ENCODE data around the gene CCDC124. TPM values are rescaled to one million over a fixed set of nuclear protein-coding genes. Genes with fewer than 3 reads are reported as not detected.

The CCDC124 gene
- total and polyA plus RNA-seq, 2 donors (not counting 1 experiment from before 2014, with no cell fraction given) = 37.2 to 44.3 TPM

DNA sequence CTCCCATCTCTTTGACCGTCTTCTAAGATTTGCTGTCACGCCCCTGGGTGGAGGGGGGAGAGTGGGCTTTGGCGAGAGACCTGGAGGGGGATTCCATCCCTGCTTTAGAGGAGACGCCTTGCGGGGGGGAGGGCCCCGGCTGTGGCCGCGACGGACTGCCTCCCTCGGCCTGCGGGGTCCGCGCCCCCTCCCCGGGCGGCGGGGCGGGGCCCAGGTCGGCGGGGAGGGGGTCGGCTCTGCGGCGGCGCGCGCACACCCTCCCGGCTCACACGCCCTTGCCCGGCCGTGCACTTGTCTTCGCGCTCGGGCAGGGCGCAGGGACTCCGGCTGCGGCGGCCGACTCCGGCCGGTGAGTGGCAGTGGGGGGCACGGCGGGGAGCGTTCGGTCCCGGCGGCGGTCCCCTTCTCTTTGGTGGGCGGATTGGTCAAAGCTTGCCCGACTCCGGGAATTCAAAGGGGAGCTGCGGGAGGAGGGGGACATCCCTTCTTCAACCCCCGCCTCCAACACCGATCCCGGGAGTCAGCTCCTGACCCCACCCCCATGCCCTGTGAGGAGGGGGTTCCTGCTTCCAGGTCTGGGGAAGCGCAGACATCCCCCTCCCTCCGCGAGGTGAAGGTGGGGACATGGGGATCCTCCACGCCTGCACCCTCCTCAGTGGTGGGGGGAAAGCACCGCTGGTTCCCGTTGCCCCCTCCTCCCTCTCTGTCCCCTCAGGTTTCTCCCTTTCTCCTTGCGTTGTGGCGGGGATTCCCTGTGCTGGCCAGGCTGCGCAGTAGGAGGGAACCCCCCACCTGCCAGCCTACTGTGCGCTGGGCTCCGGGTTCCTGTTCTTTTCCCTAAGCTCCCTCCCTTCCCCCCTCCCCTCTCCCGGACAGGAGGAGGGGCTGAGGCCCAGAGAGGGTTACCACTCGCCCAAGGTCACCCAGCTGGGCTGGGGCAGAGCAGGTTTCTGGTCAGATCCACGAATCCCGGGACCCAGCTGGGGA, 19.5 kb downstream of the CCDC124 start:
- Histone ChIP-seq H3K9ac (ENCODE audit: insufficient read depth, low read length) (no peak overlapping the region), H3K27me3 (ENCODE audit: control insufficient read depth, insufficient read depth, low read length) (peaks cover 45% of the 10 kb centered on the region), H3K9me3 (ENCODE audit: control insufficient read depth, insufficient read depth, low read depth, low read length) (no peaks in the 10 kb centered on the region), H3K36me3 (ENCODE audit: control insufficient read depth, insufficient read depth, low read length) (no peaks in the 10 kb centered on the region), H3K79me2 (ENCODE audit: control insufficient read depth, insufficient read depth, low read length) (no peaks in the 10 kb centered on the region), H2AFZ (ENCODE audit: low read length) (no peak overlapping the region), H3K4me1 (ENCODE audit: control insufficient read depth, extremely low read depth, insufficient read depth, low read length) (peaks cover 2% of the 10 kb centered on the region), H3K27ac (ENCODE audit: insufficient read depth, low read length) (no peak overlapping the region), H3K4me3 (replicated peaks in 1 of 4; ENCODE audit: control extremely low read depth in 1 of 4, insufficient read depth in 1 of 4, low read depth in 3 of 4, low read length in 4 of 4) (no peak overlapping the region), H4K20me1 (ENCODE audit: control insufficient read depth, extremely low read depth, insufficient read depth, low read length) (no peaks in the 10 kb centered on the region), H3K4me2 (ENCODE audit: extremely low read depth, insufficient read depth, low read length) (no peak overlapping the region)
- no peak for DNase-seq (ENCODE audit: low read depth in 2 of 2)
- TF ChIP-seq EZH2 (IDR thresholded peaks at IDR 0.05; ENCODE audit: low read length, missing control alignments) = peak; percentile 98
- TF ChIP-seq, protein P1, sequence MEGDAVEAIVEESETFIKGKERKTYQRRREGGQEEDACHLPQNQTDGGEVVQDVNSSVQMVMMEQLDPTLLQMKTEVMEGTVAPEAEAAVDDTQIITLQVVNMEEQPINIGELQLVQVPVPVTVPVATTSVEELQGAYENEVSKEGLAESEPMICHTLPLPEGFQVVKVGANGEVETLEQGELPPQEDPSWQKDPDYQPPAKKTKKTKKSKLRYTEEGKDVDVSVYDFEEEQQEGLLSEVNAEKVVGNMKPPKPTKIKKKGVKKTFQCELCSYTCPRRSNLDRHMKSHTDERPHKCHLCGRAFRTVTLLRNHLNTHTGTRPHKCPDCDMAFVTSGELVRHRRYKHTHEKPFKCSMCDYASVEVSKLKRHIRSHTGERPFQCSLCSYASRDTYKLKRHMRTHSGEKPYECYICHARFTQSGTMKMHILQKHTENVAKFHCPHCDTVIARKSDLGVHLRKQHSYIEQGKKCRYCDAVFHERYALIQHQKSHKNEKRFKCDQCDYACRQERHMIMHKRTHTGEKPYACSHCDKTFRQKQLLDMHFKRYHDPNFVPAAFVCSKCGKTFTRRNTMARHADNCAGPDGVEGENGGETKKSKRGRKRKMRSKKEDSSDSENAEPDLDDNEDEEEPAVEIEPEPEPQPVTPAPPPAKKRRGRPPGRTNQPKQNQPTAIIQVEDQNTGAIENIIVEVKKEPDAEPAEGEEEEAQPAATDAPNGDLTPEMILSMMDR (conservative IDR thresholded peaks at IDR 0.05 in 1 of 2, IDR thresholded peaks at IDR 0.05 in 1 of 2; ENCODE audit: low read depth in 1 of 2, low read length in 2 of 2) = no peak

DNA sequence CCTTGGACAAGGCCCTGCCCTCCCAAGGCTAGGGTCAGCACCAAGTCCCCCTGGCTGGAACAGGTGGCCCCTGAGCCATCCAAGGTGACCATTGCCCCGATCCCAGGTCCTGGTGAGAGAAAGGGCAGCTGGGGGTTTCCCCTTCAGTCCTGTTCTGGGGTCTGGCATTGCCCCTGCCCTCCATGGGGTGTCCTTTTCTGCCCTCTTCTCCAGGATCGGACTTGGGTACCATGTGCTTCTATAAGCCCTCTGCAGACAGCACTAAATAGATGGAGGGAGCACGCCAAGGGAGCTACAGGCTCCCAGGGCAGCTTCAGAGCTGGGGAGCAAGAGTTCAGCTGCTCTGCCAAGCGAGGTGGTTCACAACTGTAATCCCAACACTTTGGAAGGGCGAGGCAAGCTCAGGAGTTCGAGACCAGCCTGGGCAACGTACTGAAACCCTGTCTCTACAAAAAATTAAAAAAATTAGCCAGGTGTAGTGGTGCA, 20.5 kb downstream of the CCDC124 start:
- no peak for TF ChIP-seq EZH2 (IDR thresholded peaks at IDR 0.05; ENCODE audit: low read length, missing control alignments)
- Histone ChIP-seq H3K27ac (ENCODE audit: insufficient read depth, low read length) (no peak overlapping the region), H3K9ac (ENCODE audit: insufficient read depth, low read length) (no peak overlapping the region), H3K27me3 (ENCODE audit: control insufficient read depth, insufficient read depth, low read length) (peaks cover 48% of the 10 kb centered on the region), H3K79me2 (ENCODE audit: control insufficient read depth, insufficient read depth, low read length) (no peaks in the 10 kb centered on the region), H3K9me3 (ENCODE audit: control insufficient read depth, insufficient read depth, low read depth, low read length) (no peaks in the 10 kb centered on the region), H3K4me1 (ENCODE audit: control insufficient read depth, extremely low read depth, insufficient read depth, low read length) (peaks cover 2% of the 10 kb centered on the region), H3K4me3 (replicated peaks in 1 of 4; ENCODE audit: control extremely low read depth in 1 of 4, insufficient read depth in 1 of 4, low read depth in 3 of 4, low read length in 4 of 4) (no peak overlapping the region), H3K36me3 (ENCODE audit: control insufficient read depth, insufficient read depth, low read length) (no peaks in the 10 kb centered on the region), H2AFZ (ENCODE audit: low read length) (no peak overlapping the region), H4K20me1 (ENCODE audit: control insufficient read depth, extremely low read depth, insufficient read depth, low read length) (no peaks in the 10 kb centered on the region), H3K4me2 (ENCODE audit: extremely low read depth, insufficient read depth, low read length) (no peak overlapping the region)
- no peak for DNase-seq (ENCODE audit: low read depth in 2 of 2)

DNA sequence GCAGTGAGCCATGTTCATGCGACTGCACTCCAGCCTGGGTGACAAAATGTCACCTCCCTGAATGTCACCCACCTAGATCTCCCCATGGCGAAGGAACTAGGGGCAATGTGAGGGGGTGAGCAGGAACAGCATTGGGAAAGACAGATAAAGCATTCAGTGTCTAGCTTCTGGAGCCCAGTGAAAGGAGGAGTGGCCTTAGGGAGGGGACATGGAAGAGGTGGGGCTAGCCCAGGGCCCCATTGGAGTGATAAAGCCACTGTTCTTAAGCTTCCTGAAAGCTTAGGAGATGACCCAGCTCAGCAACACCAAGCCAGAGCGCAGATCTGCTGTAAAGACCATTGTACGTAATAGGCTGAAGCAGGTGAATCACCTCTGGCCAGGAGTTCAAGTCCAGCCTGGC, 21.1 kb downstream of the CCDC124 start:
- H3K4me1 ChIP-seq (ENCODE audit: control insufficient read depth, extremely low read depth, insufficient read depth, low read length) = peaks cover 2% of the 10 kb centered on the region
- H3K36me3 ChIP-seq (ENCODE audit: control insufficient read depth, insufficient read depth, low read length) = no peaks in the 10 kb centered on the region
- peaks cover 48% of the 10 kb centered on the region for H3K27me3 ChIP-seq (ENCODE audit: control insufficient read depth, insufficient read depth, low read length)
- no peaks in the 10 kb centered on the region for H3K9me3 ChIP-seq (ENCODE audit: control insufficient read depth, insufficient read depth, low read depth, low read length)
- H3K4me3 ChIP-seq (replicated peaks in 1 of 4; ENCODE audit: control extremely low read depth in 1 of 4, insufficient read depth in 1 of 4, low read depth in 3 of 4, low read length in 4 of 4) = no peak overlapping the region
- no peak overlapping the region for H3K27ac ChIP-seq (ENCODE audit: insufficient read depth, low read length)
- TF ChIP-seq, protein P1 (conservative IDR thresholded peaks at IDR 0.05 in 1 of 2, IDR thresholded peaks at IDR 0.05 in 1 of 2; ENCODE audit: low read depth in 1 of 2, low read length in 2 of 2) = no peak
- no peak for TF ChIP-seq EZH2 (IDR thresholded peaks at IDR 0.05; ENCODE audit: low read length, missing control alignments)
- H3K4me2 ChIP-seq (ENCODE audit: extremely low read depth, insufficient read depth, low read length) = no peak overlapping the region
- no peak for DNase-seq (ENCODE audit: low read depth in 2 of 2)
- no peak overlapping the region for H2AFZ ChIP-seq (ENCODE audit: low read length)
- no peaks in the 10 kb centered on the region for H4K20me1 ChIP-seq (ENCODE audit: control insufficient read depth, extremely low read depth, insufficient read depth, low read length)
- no peak overlapping the region for H3K9ac ChIP-seq (ENCODE audit: insufficient read depth, low read length)
- H3K79me2 ChIP-seq (ENCODE audit: control insufficient read depth, insufficient read depth, low read length) = no peaks in the 10 kb centered on the region

Measured in fibroblast of lung (primary cell).